ENCODE measurements around the gene ATP9B. TPM values are rescaled to one million over a fixed set of nuclear protein-coding genes. Genes with fewer than 3 reads are reported as not detected.

ATP9B gene
- total RNA-seq, 1 donor from 2014 or later = 49.2 TPM

DNA sequence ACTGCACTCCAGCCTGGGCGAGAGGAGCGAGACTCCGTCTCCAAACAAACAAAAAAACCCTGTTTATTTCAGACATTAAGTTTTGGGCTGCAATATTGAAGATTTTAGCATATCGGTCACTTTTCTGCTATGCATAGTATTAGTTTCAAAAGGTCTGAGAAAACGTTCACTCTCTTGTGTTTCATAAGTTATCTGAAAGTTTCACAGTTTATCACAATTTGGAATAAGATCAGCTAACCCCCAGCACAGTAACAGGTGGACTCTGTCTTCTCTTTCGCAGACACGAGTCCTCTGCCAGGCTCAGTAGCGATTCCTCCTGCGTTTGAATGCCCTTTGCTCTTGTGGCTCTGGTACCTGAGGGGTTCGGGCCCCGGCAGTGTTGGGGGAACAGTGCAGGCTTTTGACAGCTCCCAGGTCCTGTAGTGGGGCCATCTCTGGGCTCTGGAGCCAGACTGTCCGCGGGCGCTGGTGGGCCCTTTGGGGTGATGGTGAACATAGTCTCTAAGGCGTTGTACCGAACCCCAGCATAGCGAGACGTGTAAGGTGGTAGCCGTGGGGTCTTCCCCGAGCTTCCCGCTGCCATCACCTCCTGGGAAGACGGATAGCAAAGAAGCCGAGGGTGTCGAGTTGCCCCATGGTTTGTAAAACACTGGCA, 347.0 kb downstream of the ATP9B start:
- TF ChIP-seq, protein P1, sequence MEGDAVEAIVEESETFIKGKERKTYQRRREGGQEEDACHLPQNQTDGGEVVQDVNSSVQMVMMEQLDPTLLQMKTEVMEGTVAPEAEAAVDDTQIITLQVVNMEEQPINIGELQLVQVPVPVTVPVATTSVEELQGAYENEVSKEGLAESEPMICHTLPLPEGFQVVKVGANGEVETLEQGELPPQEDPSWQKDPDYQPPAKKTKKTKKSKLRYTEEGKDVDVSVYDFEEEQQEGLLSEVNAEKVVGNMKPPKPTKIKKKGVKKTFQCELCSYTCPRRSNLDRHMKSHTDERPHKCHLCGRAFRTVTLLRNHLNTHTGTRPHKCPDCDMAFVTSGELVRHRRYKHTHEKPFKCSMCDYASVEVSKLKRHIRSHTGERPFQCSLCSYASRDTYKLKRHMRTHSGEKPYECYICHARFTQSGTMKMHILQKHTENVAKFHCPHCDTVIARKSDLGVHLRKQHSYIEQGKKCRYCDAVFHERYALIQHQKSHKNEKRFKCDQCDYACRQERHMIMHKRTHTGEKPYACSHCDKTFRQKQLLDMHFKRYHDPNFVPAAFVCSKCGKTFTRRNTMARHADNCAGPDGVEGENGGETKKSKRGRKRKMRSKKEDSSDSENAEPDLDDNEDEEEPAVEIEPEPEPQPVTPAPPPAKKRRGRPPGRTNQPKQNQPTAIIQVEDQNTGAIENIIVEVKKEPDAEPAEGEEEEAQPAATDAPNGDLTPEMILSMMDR (IDR thresholded peaks at IDR 0.05) = no peak
- peaks cover 74% of the 10 kb centered on the region for H3K36me3 Mint-ChIP-seq (ENCODE audit: low read depth)
- H3K9me3 Mint-ChIP-seq = no peaks in the 10 kb centered on the region
- H3K27me3 Mint-ChIP-seq = no peaks in the 10 kb centered on the region
- peaks cover 27% of the 10 kb centered on the region for H3K4me1 Mint-ChIP-seq
- DNase-seq (no peak), ATAC-seq (ENCODE audit: low read depth) (no peak)
- H3K27ac Mint-ChIP-seq = no peak overlapping the region
- CTCF ChIA-PET = no interaction called here
- intact Hi-C loops (cut with micrococcal nuclease) = no loop called here
- H3K4me3 Mint-ChIP-seq = no peak overlapping the region
- POLR2A ChIA-PET = interaction anchor here (1.1 kb wide), 1 partner anchor 10 kb away, joined by 3 read pairs; no protein-coding TSS in a partner anchor

- intact Hi-C loops (cut with micrococcal nuclease) = no loop called here
- ChIA-PET POLR2A (interaction anchor here (0.5 kb wide), 1 partner anchor 262 kb away, joined by 3 read pairs; no protein-coding TSS in a partner anchor), CTCF (no interaction called here)
- DNase-seq (no peak), ATAC-seq (ENCODE audit: low read depth) (no peak)
- Mint-ChIP-seq H3K27me3 (no peaks in the 10 kb centered on the region), H3K27ac (peak overlapping the region; percentile 50), H3K4me3 (no peak overlapping the region), H3K36me3 (ENCODE audit: low read depth) (peaks cover 77% of the 10 kb centered on the region), H3K4me1 (peaks cover 30% of the 10 kb centered on the region), H3K9me3 (no peaks in the 10 kb centered on the region)
- TF ChIP-seq, protein P1 (IDR thresholded peaks at IDR 0.05) = no peak
These were observed 347.5 kb downstream of the ATP9B start for GRCh38 chr18:79416677-79417052.

DNA sequence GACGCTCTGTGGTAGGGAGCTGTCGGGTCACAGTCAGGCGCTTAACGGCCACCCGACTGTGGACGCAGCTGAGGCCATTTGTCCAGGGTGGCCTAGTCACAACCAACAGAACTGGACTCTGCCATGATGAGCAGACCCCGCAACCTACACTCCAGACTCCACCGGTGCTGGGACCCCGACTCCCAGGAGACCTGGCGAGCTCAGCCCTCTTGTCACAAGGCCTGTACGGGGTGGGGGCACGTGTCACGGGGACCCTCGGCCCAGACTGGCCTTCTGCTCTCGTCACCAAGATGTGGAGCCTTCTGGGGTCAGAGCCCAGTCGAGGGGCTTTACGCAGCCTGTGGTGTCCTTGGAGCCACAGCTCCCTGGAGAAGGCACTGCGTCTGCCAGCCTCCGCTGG, 349.0 kb downstream of the ATP9B start:
- Mint-ChIP-seq H3K9me3 (no peaks in the 10 kb centered on the region), H3K27me3 (no peaks in the 10 kb centered on the region), H3K4me3 (no peak overlapping the region), H3K27ac (no peak overlapping the region), H3K4me1 (peaks cover 35% of the 10 kb centered on the region), H3K36me3 (ENCODE audit: low read depth) (peaks cover 69% of the 10 kb centered on the region)
- intact Hi-C loops (cut with micrococcal nuclease) = no loop called here
- no peak for DNase-seq
- POLR2A ChIA-PET = interaction anchor here (0.5 kb wide), 1 partner anchor 403 kb away, joined by 5 read pairs; no protein-coding TSS in a partner anchor
- TF ChIP-seq, protein P1 (IDR thresholded peaks at IDR 0.05) = no peak
- CTCF ChIA-PET = no interaction called here
- no peak for ATAC-seq (ENCODE audit: low read depth)

GRCh38 chr18:79418642-79419041, 349.4 kb downstream of the ATP9B start:
- POLR2A ChIA-PET = interaction anchor here (0.5 kb wide), 1 partner anchor 402 kb away, joined by 5 read pairs; no protein-coding TSS in a partner anchor
- H3K36me3 Mint-ChIP-seq (ENCODE audit: low read depth) = peaks cover 65% of the 10 kb centered on the region
- TF ChIP-seq, protein P1 (IDR thresholded peaks at IDR 0.05) = no peak

GRCh38 chr18:79420033-79420745, 351.0 kb downstream of the ATP9B start:
- ChIA-PET POLR2A (interaction anchor here (0.7 kb wide), 1 partner anchor 12 kb away, joined by 6 read pairs; no protein-coding TSS in a partner anchor), CTCF (no interaction called here)
- TF ChIP-seq, protein P1 (IDR thresholded peaks at IDR 0.05) = no peak
- Mint-ChIP-seq H3K4me1 (peaks cover 37% of the 10 kb centered on the region), H3K27me3 (no peaks in the 10 kb centered on the region), H3K9me3 (no peaks in the 10 kb centered on the region), H3K36me3 (ENCODE audit: low read depth) (peaks cover 62% of the 10 kb centered on the region), H3K27ac (peak overlapping the region; percentile 35), H3K4me3 (no peak overlapping the region)
- DNase-seq = no peak
- intact Hi-C loops (cut with micrococcal nuclease) = no loop called here
- ATAC-seq (ENCODE audit: low read depth) = no peak

More at GRCh38 chr18:79418642-79419041, 349.4 kb downstream of the ATP9B start:
- CTCF ChIA-PET = no interaction called here
- intact Hi-C loops (cut with micrococcal nuclease) = no loop called here
- Mint-ChIP-seq H3K4me3 (no peak overlapping the region), H3K4me1 (peaks cover 35% of the 10 kb centered on the region), H3K9me3 (no peaks in the 10 kb centered on the region), H3K27ac (no peak overlapping the region), H3K27me3 (no peaks in the 10 kb centered on the region)
- DNase-seq (no peak), ATAC-seq (ENCODE audit: low read depth) (no peak)
